ENCODE measurements around the gene AGO4.

DNA sequence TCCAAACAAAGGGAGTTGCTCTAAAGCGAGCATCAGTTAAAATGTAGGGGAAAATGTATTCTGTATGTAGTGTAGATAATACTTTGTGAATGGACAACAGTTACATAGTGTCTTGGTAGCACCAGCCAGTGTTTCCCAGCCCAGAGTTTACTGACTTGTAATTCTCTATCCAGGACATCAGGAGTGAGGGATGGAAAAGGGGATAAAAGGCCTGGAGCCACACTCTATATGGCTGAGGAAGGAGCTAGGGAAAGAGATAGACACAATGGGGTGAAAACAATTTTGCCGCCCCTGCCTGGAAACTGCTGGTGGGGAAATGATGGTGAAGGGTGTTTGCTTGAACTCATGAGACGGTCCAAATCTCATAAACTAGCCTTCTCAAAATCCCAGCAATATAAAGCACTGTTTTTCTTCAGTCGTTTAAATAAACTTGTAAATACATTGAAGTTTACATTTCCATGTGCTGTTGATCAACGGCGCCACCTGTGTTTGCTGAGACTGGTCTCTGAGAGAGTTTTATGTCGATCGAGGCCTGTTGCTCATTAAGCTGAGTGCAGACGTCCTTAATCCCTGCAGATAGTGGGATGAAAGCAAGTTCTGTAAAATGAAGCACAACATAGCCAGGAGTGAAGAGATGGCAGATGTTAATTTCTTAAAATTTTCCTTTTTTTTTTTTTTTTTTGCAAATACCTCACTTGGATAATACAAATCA is 47.3 kb downstream of the AGO4 start:
- TF ChIP-seq, protein P1, sequence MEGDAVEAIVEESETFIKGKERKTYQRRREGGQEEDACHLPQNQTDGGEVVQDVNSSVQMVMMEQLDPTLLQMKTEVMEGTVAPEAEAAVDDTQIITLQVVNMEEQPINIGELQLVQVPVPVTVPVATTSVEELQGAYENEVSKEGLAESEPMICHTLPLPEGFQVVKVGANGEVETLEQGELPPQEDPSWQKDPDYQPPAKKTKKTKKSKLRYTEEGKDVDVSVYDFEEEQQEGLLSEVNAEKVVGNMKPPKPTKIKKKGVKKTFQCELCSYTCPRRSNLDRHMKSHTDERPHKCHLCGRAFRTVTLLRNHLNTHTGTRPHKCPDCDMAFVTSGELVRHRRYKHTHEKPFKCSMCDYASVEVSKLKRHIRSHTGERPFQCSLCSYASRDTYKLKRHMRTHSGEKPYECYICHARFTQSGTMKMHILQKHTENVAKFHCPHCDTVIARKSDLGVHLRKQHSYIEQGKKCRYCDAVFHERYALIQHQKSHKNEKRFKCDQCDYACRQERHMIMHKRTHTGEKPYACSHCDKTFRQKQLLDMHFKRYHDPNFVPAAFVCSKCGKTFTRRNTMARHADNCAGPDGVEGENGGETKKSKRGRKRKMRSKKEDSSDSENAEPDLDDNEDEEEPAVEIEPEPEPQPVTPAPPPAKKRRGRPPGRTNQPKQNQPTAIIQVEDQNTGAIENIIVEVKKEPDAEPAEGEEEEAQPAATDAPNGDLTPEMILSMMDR (IDR thresholded peaks at IDR 0.05): no peak
- TF ChIP-seq POLR2A (IDR thresholded peaks at IDR 0.05): no peak

Measured in Peyer's patch (tissue), 4 donors.